ENCODE data around the gene LAPTM5. TPM values are rescaled to one million over a fixed set of nuclear protein-coding genes. Genes with fewer than 3 reads are reported as not detected.

LAPTM5 gene
- total and polyA plus RNA-seq, 2 donors (not counting 3 experiments of a cell fraction or from before 2014, with no cell fraction given): 83.4 to 95.2 TPM

DNA sequence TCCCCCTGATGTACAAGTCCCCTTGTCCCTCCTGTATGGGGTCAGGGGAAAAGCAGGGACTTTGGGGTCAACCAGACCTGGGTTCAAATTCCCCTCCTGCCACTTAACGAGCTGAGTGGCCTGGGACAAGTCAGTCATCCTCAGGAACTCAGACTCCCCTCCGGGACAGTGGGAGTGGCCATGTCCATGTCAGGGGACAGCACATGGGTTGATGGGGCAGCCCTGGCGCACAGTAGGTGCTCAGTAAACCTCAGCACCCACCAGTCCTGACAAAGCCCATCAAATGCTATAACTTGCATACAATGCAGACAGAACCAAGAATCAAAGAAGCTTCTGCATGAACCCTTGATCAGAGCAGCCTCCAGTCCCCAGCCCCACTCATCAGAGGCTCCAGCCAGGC is 64.2 kb downstream of the LAPTM5 start:
- Histone ChIP-seq H3K9me3 (replicated peaks; ENCODE audit: control insufficient read depth, insufficient read depth, low read length) (no peaks in the 10 kb centered on the region), H3K27ac (ENCODE audit: insufficient read depth, low read depth, low read length) (no peak overlapping the region), H3K9me1 (replicated peaks; ENCODE audit: control insufficient read depth, extremely low read depth, insufficient read depth, low read length) (no peaks in the 10 kb centered on the region), H3K27me3 (ENCODE audit: control insufficient read depth in 2 of 2, insufficient read depth in 2 of 2, low read length in 2 of 2) (peaks cover 0 to 3% of the 10 kb centered on the region in 2 experiments), H3K9ac (replicated peaks; ENCODE audit: extremely low read depth, insufficient read depth, low read length) (no peak overlapping the region), H2AFZ (ENCODE audit: low read depth, low read length) (no peak overlapping the region), H3K36me3 (ENCODE audit: control insufficient read depth in 2 of 2, extremely low read depth in 1 of 2, insufficient read depth in 2 of 2, low read length in 2 of 2) (no peaks in the 10 kb centered on the region), H4K20me1 (replicated peaks; ENCODE audit: control insufficient read depth, extremely low read depth, insufficient read depth, low read length) (no peaks in the 10 kb centered on the region), H3K4me2 (ENCODE audit: insufficient read depth, low read length) (no peak overlapping the region), H3K4me1 (ENCODE audit: control insufficient read depth, extremely low read depth, insufficient read depth, low read length) (no peaks in the 10 kb centered on the region), H3K79me2 (ENCODE audit: control insufficient read depth, insufficient read depth, low read length) (no peaks in the 10 kb centered on the region), H3K4me3 (replicated peaks in 1 of 3; ENCODE audit: insufficient read depth in 1 of 3, low read depth in 1 of 3, low read length in 3 of 3) (no peak overlapping the region)
- BruUV-seq (replicated peaks): no TSS peak
- FAIRE-seq (no peak), DNase-seq (ENCODE audit: low read depth, low spot score) (no peak)
- dilution Hi-C loops (cut with MboI; ENCODE audit: extremely low pct_ligation_motif_present, low sequenced_read_pairs) (no loop called here), intact Hi-C loops (cut with micrococcal nuclease) (no loop called here)
- no peak for TF ChIP-seq FOS (IDR thresholded peaks at IDR 0.05; ENCODE audit: borderline replicate concordance, insufficient read depth, low read length)
- no peak for TF ChIP-seq JUN (IDR thresholded peaks at IDR 0.05; ENCODE audit: borderline replicate concordance, insufficient read depth, insufficient read length, low read depth)
- TF ChIP-seq MYC (IDR thresholded peaks at IDR 0.05; ENCODE audit: low read depth, low read length): no peak
- TF ChIP-seq POLR2A (IDR thresholded peaks at IDR 0.05; ENCODE audit: low read depth, low read length): no peak
- TF ChIP-seq POLR2AphosphoS5 (IDR thresholded peaks at IDR 0.05; ENCODE audit: insufficient read depth, low read depth, low read length): no peak
- TF ChIP-seq, protein P1, sequence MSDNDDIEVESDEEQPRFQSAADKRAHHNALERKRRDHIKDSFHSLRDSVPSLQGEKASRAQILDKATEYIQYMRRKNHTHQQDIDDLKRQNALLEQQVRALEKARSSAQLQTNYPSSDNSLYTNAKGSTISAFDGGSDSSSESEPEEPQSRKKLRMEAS (IDR thresholded peaks at IDR 0.05; ENCODE audit: insufficient read depth, insufficient read length): no peak
- TF ChIP-seq, protein P2, sequence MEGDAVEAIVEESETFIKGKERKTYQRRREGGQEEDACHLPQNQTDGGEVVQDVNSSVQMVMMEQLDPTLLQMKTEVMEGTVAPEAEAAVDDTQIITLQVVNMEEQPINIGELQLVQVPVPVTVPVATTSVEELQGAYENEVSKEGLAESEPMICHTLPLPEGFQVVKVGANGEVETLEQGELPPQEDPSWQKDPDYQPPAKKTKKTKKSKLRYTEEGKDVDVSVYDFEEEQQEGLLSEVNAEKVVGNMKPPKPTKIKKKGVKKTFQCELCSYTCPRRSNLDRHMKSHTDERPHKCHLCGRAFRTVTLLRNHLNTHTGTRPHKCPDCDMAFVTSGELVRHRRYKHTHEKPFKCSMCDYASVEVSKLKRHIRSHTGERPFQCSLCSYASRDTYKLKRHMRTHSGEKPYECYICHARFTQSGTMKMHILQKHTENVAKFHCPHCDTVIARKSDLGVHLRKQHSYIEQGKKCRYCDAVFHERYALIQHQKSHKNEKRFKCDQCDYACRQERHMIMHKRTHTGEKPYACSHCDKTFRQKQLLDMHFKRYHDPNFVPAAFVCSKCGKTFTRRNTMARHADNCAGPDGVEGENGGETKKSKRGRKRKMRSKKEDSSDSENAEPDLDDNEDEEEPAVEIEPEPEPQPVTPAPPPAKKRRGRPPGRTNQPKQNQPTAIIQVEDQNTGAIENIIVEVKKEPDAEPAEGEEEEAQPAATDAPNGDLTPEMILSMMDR (IDR thresholded peaks at IDR 0.05; ENCODE audit: extremely low read depth in 1 of 2, insufficient read depth in 1 of 2, low read depth in 1 of 2, low read length in 2 of 2): no peak
- TF ChIP-seq EZH2 (IDR thresholded peaks at IDR 0.05; ENCODE audit: borderline replicate concordance, low read depth, low read length, severe bottlenecking): no peak
- no peak for TF ChIP-seq GATA2 (IDR thresholded peaks at IDR 0.05; ENCODE audit: insufficient read depth, insufficient read length, low read depth, low read length)
- POLR2A ChIA-PET: no interaction called here
- CTCF ChIA-PET: no interaction called here
